Measurements from ENCODE around the gene ING1.
A peak's percentile ranks its signal among the peaks of the same experiment; 100 is the strongest.
"Not testable (repeated sequence)": the region's sequence is repeated elsewhere in the genome, so short reads cannot be mapped to it uniquely, and the experiment has no call there.

The ING1 gene

DNA sequence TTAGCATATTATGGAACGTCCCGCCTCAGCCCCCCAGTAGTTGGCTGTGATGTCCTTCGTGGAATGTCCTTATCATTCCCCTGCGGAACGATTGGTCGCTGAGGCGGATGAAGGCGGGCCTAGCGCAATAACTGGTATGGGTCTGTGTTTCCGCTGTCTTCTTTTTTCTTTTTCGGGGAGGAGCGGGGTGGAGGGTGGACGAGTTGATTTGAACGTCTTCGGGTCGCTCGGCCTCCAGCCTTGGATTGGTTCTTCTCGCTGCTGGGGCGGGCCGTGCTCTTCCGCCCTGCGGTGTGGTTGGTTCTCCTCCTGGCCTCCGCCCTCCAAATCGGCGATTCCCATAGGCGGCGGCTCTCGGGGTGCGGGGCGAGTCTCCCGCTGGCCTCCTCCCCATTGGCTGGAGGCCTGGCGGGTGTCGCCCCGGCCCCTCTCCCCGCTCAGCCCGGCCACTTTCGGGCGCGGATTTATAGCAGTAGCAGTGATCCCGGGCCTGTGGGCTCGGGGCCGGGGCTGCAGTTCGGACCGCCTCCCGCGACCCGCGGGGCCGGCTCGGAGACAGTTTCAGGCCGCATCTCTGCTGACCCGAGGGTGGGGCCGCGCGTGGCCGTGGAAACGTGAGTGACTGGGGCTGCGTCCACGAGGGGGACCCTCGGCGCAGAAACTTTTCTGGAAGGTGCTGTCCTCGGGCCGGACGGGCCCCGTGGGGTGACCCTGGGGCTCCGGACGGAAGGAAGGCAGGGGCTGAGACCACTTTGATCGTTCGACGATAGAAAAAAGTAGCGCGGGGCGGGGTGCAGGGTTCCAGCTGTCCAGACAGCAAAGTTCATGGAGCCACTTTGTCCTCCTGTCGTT, 2.1 kb downstream of the ING1 start:
- peak; percentile 90 to 98 for DNase-seq

DNA sequence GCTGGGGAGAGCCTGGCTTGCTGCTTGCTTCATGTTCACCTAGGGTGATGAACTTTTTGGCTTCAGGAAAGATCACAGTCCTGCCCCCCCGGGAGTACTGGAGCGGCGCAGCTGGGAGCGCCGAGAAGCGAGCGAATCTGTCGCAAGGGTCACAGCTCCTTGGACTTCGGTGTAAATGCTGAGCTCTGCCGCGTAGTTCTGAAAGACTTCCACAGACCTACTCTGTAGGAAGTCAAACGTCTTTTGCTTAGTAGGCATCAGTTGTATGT, 2.7 kb downstream of the ING1 start:
- no peak for DNase-seq

DNA sequence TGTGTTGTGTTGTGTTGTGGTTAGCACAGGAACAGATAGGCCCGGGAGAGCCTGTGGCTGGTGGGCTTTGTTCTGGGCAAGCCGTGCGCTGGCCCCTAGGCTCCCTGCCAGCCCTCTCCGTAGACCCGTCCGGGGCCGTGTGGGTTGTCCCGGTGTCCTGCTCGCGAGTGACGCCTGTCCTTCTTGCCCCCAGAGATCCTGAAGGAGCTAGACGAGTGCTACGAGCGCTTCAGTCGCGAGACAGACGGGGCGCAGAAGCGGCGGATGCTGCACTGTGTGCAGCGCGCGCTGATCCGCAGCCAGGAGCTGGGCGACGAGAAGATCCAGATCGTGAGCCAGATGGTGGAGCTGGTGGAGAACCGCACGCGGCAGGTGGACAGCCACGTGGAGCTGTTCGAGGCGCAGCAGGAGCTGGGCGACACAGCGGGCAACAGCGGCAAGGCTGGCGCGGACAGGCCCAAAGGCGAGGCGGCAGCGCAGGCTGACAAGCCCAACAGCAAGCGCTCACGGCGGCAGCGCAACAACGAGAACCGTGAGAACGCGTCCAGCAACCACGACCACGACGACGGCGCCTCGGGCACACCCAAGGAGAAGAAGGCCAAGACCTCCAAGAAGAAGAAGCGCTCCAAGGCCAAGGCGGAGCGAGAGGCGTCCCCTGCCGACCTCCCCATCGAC, 5.7 kb downstream of the ING1 start:
- no peak for DNase-seq

DNA sequence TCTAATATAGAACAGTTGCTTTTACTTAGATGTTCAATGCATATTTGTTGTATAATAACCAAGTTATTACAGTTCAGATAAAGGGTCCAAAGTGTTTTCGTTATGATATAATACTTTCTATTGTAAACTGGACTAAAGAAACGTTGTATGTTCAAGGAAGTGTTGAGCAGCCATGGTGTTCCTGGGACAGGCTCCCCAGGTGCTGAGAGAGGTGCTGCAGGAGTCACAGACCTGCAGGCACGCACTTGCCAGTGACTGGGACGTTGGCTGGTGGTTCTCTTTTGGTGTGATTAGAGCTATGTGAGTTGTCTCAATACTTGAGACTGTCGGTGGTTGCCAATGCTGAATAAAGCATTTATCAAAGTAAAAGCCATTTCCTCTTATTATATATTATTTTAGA, 9.5 kb downstream of the ING1 start:
- no peak for DNase-seq

DNA sequence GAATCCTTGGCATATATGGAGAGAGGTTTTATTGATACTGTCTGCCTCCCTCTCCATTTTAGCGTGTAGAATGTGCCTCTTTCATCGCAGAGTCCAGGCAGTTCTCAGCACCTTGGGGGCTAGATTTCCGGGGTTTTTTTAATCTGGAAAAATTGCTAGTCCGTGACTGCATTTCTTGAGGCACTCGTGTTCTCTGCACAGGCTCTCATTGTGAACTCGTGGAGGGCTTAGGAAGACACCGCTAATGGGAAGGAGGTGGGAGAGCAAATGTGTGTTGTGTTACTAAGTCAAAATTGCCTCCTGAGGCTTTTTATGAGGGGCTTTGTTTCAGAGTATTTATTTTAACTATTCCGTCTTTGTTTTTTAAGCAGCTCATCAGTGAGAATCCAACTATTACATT, 10.1 kb downstream of the ING1 start:
- no peak for DNase-seq

DNA sequence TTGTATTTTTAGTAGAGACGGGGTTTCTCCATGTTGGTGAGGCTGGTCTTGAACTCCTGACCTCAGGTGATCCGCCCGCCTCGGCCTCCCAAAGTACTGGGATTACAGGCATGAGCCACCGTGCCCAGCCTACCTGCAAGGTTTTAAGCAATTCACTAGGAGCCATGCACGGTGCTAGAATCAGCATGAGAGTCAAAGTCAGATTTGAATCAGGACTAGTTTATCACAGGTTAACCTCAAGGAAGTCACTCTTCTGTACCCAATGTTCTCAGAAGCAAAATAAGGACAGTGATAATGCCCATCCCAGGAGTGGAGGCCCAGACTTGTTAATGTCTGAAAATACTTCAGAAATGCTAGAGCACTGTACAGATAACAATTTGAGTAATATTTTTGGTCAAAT, 12.7 kb downstream of the ING1 start:
- DNase-seq = not testable (repeated sequence)

DNA sequence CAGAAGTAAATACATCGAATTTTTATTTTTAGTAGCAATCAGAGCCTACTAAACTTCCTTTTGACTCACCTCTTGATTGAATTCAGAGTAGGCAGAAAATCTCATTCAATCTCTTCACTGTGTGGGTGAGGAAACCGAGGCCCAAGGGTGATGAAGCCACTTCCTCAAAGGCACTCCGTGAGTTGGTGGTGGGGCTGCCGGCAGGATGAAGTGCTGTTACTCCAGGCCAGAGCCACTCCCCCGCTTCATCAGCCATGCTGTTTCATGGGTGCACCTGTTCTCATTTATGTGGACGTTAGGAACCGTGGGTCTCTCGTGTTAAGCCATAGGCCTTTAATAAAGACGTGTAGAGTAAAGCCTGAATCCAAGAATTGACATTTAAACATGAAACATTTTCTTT, 13.2 kb downstream of the ING1 start:
- DNase-seq = peak; percentile 43 to 59

DNA sequence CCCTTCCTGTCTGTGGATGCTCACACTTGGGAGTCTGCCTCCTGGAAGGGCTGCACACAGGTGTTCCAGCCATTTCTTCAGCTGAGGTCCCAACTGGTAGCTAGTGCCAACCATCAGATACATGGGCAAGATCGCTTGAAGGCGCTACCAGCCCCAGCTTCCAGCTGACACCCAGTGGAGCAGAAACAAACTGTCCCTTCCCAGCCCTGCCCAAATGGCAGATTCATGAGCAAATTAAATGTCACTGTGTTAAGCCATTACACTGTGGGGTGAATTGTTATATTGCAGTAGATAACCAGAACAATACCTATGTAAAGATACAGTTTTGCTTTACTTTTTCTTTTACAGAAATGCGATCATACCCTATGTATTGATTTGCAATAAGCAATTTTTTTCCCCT, 17.6 kb downstream of the ING1 start:
- no peak for DNase-seq

DNA sequence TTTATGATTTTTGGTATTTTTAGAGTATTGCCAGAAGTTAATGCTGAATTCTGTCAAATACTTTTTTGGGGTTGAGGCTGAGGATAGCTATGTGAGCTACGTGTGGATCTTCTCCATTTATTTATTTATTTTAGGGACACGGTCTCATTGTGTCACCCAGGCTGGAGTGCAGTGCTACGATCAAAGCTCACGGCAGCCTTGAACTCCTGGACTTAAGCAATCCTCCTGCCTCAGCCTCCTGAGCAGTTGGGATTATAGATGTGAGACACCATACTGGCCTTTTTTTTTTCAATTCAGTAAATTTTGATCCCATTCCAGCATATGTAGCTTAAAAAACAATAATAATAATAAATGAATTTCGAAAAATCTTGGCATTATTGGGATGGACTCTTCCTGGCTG, 21.1 kb downstream of the ING1 start:
- DNase-seq = no peak

DNA sequence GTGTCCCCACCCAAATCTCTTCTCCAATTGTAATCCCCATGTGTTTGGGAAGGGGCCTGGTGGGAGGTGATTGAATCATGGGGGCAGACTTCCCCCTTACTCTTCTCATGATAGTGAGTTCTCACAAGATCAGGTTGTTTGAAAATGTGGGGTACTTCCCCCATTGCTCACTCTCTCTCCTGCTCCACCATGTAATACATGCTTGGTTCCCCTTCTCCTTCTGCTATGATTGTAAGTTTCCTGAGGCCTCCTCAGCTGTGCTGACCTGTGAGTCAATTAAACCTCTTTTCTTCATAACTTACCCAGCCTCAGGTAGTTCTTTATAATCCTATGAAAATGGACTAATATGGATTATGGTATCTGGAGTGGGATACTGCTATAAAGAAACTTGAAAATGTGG, 24.1 kb downstream of the ING1 start:
- DNase-seq = no peak

DNA sequence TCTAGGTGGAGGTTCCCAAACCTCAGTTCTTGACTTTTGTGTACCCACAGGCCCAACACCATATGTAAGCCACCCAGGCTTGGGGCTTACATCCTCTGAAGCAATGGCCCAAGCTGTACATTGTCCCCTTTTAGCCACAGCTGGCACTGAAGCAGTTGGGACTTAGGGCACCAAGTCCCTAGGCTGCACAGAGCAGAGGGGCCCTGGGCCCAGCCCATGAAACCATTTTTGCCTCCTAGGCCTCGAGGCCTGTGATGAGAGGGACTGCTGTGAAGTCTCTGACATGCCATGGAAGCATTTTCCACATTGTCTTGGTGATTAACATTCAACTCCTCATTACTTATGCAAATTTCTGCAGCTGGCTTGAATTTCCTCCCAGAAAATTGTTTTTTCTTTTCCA, 30.2 kb downstream of the ING1 start:
- DNase-seq = no peak

DNA sequence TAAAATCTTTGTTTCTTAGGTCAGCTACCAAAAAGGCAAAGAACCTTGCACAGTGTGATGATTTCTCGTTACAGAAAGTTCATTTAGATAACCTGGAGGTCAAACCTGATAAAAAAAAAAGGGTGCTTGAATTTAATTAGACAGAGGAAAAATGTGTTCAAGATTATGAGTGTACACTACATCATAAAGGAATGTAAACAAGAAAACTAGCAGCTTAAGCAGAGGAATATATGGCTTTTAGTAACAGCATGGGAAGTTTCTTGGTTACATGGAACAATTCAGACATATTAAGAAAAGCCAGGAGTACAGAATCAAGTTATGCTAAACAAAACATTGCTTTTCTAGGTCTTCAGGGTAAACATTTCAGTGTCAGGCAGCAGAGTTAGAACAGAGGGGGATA, 32.9 kb downstream of the ING1 start:
- no peak for DNase-seq

DNA sequence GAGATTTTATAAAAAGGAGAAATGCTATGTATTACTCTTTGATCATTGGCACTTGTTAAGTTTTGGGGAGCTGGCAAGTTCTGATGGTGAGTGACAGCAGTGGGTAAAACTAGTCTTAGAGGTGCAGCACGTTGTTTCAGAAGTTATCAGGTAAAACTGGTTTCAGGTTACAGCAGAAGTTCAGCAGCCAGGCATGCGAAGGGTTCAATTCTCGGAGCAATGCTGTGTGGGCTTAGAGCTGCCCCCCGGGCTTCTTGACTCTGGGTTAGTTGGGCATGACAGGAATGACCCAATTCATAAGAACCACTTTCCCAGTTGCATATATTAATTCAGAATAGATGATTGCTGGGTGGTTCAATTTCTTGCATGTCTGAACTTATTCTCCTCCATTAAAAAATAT, 34.8 kb downstream of the ING1 start:
- no peak for DNase-seq

DNA sequence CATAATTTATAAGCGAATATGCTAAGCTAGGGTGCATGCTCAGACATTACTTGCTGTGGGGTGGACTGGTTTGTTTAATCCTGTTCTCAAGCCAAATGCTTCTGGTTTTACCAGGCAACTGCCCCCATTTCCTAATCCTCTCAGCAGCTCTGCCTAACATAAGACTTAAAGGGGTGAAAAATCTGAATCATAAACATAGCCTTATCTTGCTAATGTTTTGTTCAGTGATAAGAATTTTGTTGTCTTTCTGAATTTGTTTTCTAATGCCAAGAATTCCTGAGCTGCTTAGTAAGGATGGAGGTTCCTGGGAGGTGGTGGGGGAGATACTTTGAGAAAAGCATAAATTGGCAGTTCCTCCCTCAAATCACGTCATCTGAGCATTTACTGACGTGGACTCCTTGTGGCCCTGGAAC, 42.7 kb downstream of the ING1 start:
- DNase-seq = no peak

DNA sequence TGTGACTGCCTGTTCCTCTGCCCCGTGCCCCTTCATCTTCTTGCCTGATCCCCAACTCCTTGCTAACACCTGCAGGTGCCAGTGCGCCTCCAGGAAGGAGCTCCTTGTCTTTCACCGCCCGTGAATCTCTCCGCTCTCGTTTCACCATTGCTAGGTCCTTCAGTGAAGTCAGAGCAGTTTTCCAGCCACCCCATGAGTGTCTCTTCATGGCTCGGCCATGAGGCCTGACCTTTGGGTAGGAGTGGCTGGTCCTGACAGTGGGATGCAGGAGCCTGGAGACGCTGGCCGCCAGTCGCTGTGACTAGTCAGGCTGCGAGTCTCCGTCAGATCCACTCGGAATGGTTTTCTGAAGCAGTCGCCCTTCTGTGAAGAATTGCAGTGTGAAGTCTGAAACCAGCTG, 43.8 kb downstream of the ING1 start:
- no peak for DNase-seq

DNA sequence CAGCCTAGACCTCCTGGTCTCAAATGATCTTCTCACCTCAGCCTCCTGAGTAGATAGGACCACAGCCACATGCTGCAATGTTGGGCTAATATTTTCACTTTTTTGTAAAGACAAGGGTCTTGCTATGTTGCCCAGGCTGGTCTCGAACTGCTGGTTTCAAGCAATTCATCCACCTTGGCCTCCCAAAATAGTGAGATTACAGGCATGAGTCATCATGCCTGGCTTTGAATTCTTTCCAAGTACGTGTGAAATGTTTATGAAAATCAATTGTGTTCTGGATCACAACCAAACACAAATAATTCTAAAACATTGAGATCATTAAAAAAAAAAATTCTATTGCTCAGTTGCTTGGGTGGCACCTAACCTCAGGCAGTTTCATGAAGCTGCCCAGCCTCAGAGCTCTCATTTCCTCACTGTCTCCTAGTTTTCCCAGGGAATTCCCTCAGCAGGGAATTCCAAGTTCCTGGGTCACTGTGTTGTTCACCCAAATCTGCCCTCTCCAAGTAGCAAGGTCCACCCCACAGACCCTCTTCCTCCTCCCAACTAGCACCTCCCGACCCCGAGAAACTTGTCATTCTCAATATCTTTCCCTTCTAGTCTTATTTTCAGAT, 44.8 kb downstream of the ING1 start:
- no peak for DNase-seq

DNA sequence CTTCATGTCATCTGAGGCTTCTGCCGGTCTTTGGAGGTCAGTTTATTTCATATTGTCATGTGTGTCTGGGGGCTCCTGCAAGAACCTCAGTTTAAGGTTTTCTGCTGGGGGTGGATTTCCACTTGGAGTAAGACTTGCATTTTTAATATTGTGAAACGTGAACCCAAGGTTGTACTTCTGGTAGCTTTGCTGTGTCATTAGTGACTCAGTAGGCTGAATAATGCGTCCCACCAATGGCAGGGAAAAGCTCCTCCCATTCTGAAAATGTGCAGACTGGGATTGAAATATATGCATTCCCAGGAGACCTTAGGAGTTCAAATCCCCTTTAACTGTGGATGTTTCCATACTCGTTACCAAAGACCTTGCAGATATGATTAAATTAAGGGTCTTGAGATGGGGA, 46.2 kb downstream of the ING1 start:
- no peak for DNase-seq

DNA sequence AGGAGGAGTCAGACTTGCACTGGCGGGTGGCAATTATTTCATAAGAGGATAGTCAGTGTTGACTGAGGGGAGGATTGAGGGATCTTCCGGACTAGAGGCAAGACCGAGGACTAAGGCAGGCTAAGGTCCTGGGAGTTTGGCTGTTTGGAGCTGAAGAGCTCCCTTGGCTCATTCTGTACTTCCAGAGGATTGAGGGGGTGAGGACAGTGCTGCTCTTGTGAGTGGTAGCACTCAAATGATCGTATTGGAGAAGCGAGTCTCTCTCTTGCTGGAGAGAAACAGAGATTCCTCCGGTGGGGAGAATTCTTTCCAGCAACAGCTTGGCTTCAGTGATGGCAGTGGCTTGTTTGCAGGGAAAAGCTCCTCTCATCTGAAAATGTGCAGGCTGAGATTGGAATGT, 47.1 kb downstream of the ING1 start:
- DNase-seq = no peak

DNA sequence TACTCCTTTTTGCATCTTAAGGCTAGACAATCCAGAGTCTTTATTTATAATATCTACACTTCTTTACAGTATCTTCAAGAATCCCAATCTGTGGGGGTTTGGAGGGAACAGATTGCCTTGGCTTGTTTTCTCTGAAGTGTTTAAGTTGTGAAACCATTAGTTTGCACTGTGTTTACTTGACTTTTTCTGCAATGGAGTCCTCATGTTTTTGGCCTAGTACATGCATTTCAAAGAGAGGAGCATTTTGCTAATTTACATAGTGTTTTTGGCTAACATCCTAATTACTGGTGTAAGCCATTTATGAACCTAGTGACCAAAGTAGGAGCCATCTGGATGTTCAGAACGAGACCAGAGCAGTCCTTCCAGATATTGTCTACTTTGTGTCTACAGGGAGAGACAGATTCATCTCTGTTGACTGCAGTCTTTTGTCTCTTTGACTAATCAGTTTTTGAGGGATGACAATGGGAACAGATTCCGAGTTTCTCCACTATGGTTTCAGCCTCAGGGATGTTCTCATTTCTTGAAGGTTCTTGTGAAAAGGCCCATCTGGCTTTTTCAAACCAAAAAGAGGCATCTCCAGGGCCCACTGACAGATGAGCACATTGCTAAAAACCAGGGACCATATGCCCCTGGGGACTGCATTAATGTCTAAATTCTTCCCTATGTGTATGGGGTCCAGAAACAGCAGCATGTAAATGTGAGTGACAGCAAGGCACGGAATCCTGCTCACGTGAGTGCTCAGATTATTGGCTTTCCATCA, 53.4 kb downstream of the ING1 start:
- no peak for DNase-seq

DNA sequence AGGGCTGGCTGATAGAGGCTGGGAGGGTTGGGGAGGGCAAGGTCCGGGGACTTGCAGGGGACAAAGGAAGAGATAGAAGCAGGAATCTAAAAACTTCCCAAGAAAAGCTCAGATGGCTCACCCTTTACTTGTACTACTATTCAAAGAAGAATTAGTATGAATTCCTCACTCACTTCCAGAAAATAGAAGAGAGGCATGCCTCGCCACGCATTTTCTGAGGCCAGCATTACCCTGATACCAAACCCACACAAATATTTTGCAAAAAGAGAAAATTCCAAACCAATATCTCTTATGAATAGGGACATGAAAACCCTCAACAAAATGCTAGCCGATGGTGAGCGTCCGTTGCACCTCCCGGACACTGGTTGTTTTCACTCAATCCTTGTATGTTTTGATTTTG, 54.0 kb downstream of the ING1 start:
- no peak for DNase-seq

DNA sequence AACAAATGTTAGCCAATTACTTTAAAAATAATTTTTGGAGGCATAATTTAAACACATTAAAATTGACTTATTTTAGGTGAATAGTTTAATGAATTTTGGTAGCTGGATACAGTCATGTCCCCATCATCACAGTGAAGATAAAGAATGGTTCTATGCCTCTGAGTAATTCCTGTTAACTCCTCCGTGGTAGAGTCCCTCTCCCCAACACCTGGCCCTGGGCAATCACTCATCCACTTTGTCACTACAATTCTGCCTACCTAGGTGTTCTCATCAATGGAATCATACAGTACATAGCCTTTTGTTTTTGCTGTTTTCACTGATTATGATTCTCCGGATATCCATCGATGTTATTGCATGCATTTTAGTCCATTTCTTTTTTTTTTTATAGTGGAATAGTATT, 55.6 kb downstream of the ING1 start:
- no peak for DNase-seq

DNA sequence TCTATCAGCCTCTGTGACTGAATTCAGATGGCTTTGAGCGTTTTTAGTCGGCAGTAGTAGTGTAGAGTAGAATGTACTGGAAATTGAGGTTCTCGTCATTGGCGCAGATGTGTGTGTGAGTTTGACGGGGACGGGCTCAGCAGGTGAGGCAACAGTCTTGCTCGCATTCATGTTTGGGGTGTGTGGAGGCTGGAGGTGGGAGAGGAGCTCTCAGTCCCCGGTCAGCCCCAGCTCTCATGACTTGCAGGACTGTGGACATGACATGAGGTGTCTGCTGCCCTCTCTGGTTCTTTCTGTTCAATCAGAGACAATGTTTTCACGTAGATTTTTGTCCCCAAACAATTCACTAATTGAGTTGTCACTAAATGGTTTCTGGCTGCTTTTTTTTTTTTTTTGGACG, 57.2 kb downstream of the ING1 start:
- DNase-seq = no peak

DNA sequence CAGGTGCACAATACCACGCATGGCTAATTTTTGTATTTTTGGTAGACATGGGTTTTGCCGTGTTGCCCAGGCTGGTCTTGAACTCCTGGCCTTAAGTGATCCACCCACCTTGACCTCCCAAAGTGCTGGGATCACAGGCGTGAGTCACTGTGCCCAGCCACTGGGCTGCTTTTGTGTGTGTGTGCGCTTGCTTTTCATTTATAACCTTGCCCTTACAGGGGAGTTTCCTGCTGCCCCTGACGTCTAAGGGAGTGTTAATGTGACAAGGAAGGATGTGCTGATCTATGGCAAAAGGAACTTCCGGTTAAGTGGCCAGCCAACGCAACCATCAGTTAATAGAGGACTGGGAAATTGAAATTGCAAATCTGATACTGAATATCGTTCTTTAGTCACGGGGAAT, 57.7 kb downstream of the ING1 start:
- DNase-seq = no peak
